K562 (cell line): ENCODE results near the gene PCNX2.

Source experiments
- BCOR ChIP-seq: fragments of 450-650 bp; IDR thresholded peaks from 2 replicates; pipeline ENCODE4 v1.6.1; 2016
- BHLHE40 ChIP-seq: IDR thresholded peaks from 2 replicates; pipeline ENCODE4 v1.6.1; 2011; ENCODE audit warnings: low read length, improper control_type of control experiment
- CEBPB ChIP-seq: fragments of 450-650 bp; IDR thresholded peaks from 2 replicates; pipeline ENCODE4 v1.6.1; 2016; ENCODE audit warnings: missing genetic modification characterization, missing compliant biosample characterization
- CTCF ChIP-seq, 3 experiments: IDR thresholded peaks in 2 of 3; conservative IDR thresholded peaks in 1 of 3; 2 replicates each; pipeline ENCODE4 v1.5.1; 2011 to 2012; ENCODE audit warnings: low read length in 3 of 3, mild to moderate bottlenecking in 3 of 3, control low read depth in 2 of 3, improper control_type of control experiment in 1 of 3, inconsistent platforms in 1 of 3, low read depth in 1 of 3, mixed read lengths in 1 of 3, moderate library complexity in 1 of 3; ENCODE audit not compliant: insufficient read depth in 2 of 3
- FOXK1 ChIP-seq: sonication (generic); formaldehyde crosslinking; IDR thresholded peaks from 2 replicates; pipeline ENCODE4 v1.8.0; 2022; ENCODE audit warnings: missing genetic modification reagents, mild to moderate bottlenecking, borderline replicate concordance
- HNRNPK ChIP-seq: fragments of 200-400 bp; formaldehyde crosslinking; IDR thresholded peaks from one replicate; pipeline ENCODE4 v1.6.1; 2018; ENCODE audit warnings: mild to moderate bottlenecking, low read depth, low read length; ENCODE audit not compliant: poor library complexity, severe bottlenecking
- KDM4B ChIP-seq, 2 experiments: fragments of 450-650 bp in 1 of 2; sonication (generic) in 1 of 2; IDR thresholded peaks; 2 replicates each; pipeline ENCODE4 v1.6.1; 2016 to 2017; ENCODE audit warnings: borderline replicate concordance in 2 of 2, antibody characterized with exemption in 1 of 2, low read depth in 1 of 2, mild to moderate bottlenecking in 1 of 2
- NCOR1 ChIP-seq: fragments of 450-650 bp; IDR thresholded peaks from 2 replicates; pipeline ENCODE4 v1.6.1; 2016; ENCODE audit warnings: mild to moderate bottlenecking, moderate library complexity
- POLR2AphosphoS5 ChIP-seq: IDR thresholded peaks from 2 replicates; pipeline ENCODE4 v1.6.1; 2011; ENCODE audit warnings: mild to moderate bottlenecking, low read depth, low read length, moderate library complexity; ENCODE audit not compliant: control insufficient read depth, insufficient read depth
- RBBP5 ChIP-seq: fragments of 200-600 bp; sonication (generic); IDR thresholded peaks from 2 replicates; pipeline ENCODE4 v1.6.1; 2012; ENCODE audit warnings: borderline replicate concordance, mild to moderate bottlenecking, low read length, control low read depth, inconsistent platforms; ENCODE audit not compliant: insufficient read depth, poor library complexity, severe bottlenecking
- TARDBP ChIP-seq: fragments of 450-650 bp; IDR thresholded peaks from 2 replicates; pipeline ENCODE4 v1.6.1; 2016
- TSC22D4 ChIP-seq: fragments of 450-650 bp; IDR thresholded peaks from 2 replicates; pipeline ENCODE4 v1.6.1; 2016; ENCODE audit warnings: missing genetic modification characterization, missing biosample characterization, control low read depth
- ZNF184 ChIP-seq: sonication (generic); formaldehyde crosslinking; IDR thresholded peaks from 2 replicates; pipeline ENCODE4 v1.5.0; 2020; ENCODE audit warnings: missing genetic modification reagents
- TF ChIP-seq, protein P1 (sequence below), 2 experiments: fragments of 450-650 bp; IDR thresholded peaks; 2 replicates each; pipeline ENCODE4 v1.6.1; 2016; ENCODE audit warnings: mild to moderate bottlenecking in 2 of 2, borderline replicate concordance in 1 of 2, low read depth in 1 of 2, moderate library complexity in 1 of 2

- no peak for TF ChIP-seq BCOR
- TF ChIP-seq TSC22D4 (tag): no peak
- TF ChIP-seq TARDBP: no peak
- TF ChIP-seq FOXK1 (CRISPR knock-in tag): no peak
- TF ChIP-seq KDM4B (IDR thresholded peaks at IDR 0.05; ENCODE audit: borderline replicate concordance in 2 of 2, low read depth in 1 of 2): no peak
- TF ChIP-seq, protein P1, sequence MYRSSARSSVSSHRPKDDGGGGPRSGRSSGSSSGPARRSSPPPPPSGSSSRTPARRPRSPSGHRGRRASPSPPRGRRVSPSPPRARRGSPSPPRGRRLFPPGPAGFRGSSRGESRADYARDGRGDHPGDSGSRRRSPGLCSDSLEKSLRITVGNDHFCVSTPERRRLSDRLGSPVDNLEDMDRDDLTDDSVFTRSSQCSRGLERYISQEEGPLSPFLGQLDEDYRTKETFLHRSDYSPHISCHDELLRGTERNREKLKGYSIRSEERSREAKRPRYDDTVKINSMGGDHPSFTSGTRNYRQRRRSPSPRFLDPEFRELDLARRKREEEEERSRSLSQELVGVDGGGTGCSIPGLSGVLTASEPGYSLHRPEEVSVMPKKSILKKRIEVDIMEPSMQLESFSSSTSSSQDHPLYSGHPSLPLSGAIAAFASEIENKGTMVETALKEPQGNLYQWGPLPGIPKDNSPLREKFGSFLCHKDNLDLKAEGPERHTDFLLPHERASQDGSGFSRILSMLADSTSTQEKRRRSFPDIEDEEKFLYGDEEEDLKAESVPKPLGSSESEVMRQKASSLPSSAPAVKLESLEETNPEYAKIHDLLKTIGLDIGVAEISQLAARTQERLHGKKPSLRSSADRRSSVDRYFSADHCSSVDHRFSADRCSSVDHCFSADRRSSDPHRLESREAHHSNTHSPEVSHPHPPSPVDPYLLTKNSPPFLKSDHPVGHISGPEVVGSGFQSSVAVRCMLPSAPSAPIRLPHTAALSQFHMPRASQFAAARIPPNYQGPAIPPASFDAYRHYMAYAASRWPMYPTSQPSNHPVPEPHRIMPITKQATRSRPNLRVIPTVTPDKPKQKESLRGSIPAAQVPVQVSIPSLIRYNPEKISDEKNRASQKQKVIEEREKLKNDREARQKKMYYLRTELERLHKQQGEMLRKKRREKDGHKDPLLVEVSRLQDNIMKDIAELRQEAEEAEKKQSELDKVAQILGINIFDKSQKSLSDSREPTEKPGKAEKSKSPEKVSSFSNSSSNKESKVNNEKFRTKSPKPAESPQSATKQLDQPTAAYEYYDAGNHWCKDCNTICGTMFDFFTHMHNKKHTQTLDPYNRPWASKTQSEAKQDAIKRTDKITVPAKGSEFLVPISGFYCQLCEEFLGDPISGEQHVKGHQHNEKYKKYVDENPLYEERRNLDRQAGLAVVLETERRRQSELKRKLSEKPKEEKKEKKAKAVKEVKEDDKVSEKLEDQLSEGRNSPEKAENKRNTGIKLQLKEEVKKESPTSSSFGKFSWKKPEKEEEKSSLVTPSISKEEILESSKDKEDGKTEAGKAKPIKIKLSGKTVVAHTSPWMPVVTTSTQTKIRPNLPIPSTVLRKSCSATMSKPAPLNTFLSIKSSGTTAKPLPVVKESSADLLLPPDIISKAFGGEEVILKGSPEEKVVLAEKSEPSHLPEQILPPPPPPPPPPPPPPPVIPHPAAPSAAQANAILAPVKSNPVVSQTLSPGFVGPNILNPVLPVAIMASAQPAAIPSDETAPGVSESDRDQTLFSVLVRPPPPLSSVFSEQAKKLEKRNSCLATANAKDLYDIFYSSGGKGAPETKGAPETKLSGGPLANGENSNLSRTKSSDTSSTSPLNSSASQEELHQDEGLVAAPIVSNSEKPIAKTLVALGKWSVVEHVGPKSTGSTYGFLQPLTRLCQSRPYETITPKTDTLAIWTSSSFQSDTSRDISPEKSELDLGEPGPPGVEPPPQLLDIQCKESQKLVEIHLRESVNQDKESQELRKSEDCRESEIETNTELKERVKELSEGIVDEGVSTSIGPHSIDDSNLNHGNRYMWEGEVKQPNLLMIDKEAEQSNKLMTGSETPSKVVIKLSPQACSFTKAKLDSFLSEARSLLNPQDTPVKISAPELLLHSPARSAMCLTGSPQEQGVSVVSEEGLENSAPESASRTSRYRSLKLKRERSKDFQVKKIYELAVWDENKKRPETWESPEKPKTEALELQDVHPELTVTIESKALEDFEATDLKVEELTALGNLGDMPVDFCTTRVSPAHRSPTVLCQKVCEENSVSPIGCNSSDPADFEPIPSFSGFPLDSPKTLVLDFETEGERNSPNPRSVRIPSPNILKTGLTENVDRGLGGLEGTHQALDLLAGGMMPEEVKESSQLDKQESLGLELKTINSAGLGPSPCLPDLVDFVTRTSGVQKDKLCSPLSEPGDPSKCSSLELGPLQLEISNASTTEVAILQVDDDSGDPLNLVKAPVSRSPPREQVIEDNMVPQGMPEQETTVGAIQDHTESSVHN (IDR thresholded peaks at IDR 0.05; ENCODE audit: borderline replicate concordance in 1 of 2, low read depth in 1 of 2): no peak
- TF ChIP-seq RBBP5: no peak
- TF ChIP-seq BHLHE40: no peak
- TF ChIP-seq NCOR1: no peak
- TF ChIP-seq CTCF (IDR thresholded peaks at IDR 0.05 in 2 of 3, conservative IDR thresholded peaks at IDR 0.05 in 1 of 3; ENCODE audit: insufficient read depth in 2 of 3, low read depth in 1 of 3, low read length in 3 of 3): no peak
- no peak for TF ChIP-seq CEBPB (tag)
- TF ChIP-seq HNRNPK: no peak
- no peak for TF ChIP-seq ZNF184
- no peak for TF ChIP-seq POLR2AphosphoS5
Observed at GRCh38 chr1:232978815-232979214, 316.7 kb downstream of the PCNX2 start.
